Activated naive CD4-positive, alpha-beta T cell treated with anti-CD3 and anti-CD28 coated beads, Interleukin-2, amount 10 ng/mL, durations not matched to agents 7 days and 5 days (primary cell): Measurements from ENCODE around the gene PRLH.

Experiments
- CTCF ChIA-PET: fragments of 350-600 bp; sonication (Branson Sonifier 250); formaldehyde crosslinking; loops from one replicate; lab custom pipeline; 2021; ENCODE audit warnings: antibody characterized with exemption; lab: Charles Lee
- DNase-seq: peaks from one replicate; pipeline ENCODE4 v3.0.0-alpha.2; 2020
- H3K27ac Mint-ChIP-seq: one replicate; pipeline ENCODE4 v1.8.0; 2021; ENCODE audit warnings: mild to moderate bottlenecking, moderate library complexity, mixed read lengths
- H3K27me3 Mint-ChIP-seq: one replicate; pipeline ENCODE4 v1.8.0; 2021; ENCODE audit warnings: mild to moderate bottlenecking, mixed read lengths
- H3K36me3 Mint-ChIP-seq: one replicate; pipeline ENCODE4 v1.8.0; 2021; ENCODE audit warnings: mixed read lengths
- H3K4me1 Mint-ChIP-seq: one replicate; pipeline ENCODE4 v1.8.0; 2021; ENCODE audit warnings: mixed read lengths
- H3K4me3 Mint-ChIP-seq: one replicate; pipeline ENCODE4 v1.8.0; 2021; ENCODE audit warnings: mild to moderate bottlenecking, moderate library complexity, mixed read lengths
- H3K9me3 Mint-ChIP-seq: one replicate; pipeline ENCODE4 v1.8.0; 2021; ENCODE audit warnings: mixed read lengths

PRLH gene

GRCh38 chr2:237546876-237547395 is 19.4 kb upstream of the PRLH start:
- no peak for DNase-seq
- Mint-ChIP-seq H3K4me3 (no peak overlapping the region), H3K27ac (no peak overlapping the region), H3K9me3 (no peaks in the 10 kb centered on the region), H3K27me3 (peaks cover 22% of the 10 kb centered on the region), H3K4me1 (no peaks in the 10 kb centered on the region), H3K36me3 (no peaks in the 10 kb centered on the region)
- CTCF ChIA-PET: interaction anchor here (1.0 kb wide), 1 partner anchor 34 kb away, joined by 4 read pairs; no protein-coding TSS in a partner anchor

GRCh38 chr2:237547841-237548416 is 18.4 kb upstream of the PRLH start:
- DNase-seq: no peak
- H3K27ac Mint-ChIP-seq: no peak overlapping the region
- H3K27me3 Mint-ChIP-seq: peaks cover 28% of the 10 kb centered on the region
- CTCF ChIA-PET: no interaction called here
- no peaks in the 10 kb centered on the region for H3K36me3 Mint-ChIP-seq
- H3K9me3 Mint-ChIP-seq: no peaks in the 10 kb centered on the region
- H3K4me1 Mint-ChIP-seq: no peaks in the 10 kb centered on the region
- H3K4me3 Mint-ChIP-seq: no peak overlapping the region

- H3K4me3 Mint-ChIP-seq: no peak overlapping the region
- CTCF ChIA-PET: interaction anchor here (1.9 kb wide), 1 partner anchor 37 kb away, joined by 6 read pairs; no protein-coding TSS in a partner anchor
- peaks cover 5% of the 10 kb centered on the region for H3K9me3 Mint-ChIP-seq
- H3K4me1 Mint-ChIP-seq: no peaks in the 10 kb centered on the region
- no peak overlapping the region for H3K27ac Mint-ChIP-seq
- DNase-seq: no peak
- H3K27me3 Mint-ChIP-seq: peaks cover 36% of the 10 kb centered on the region
- no peaks in the 10 kb centered on the region for H3K36me3 Mint-ChIP-seq
Observed at GRCh38 chr2:237549216-237549615, 17.2 kb upstream of the PRLH start.

- Mint-ChIP-seq H3K27ac (no peak overlapping the region), H3K27me3 (peaks cover 40% of the 10 kb centered on the region), H3K4me1 (no peaks in the 10 kb centered on the region), H3K4me3 (no peak overlapping the region), H3K36me3 (no peaks in the 10 kb centered on the region), H3K9me3 (peaks cover 5% of the 10 kb centered on the region)
- CTCF ChIA-PET: interaction anchor here (1.9 kb wide), 1 partner anchor 37 kb away, joined by 6 read pairs; no protein-coding TSS in a partner anchor
- DNase-seq: no peak
Observed at GRCh38 chr2:237549643-237550415, 16.5 kb upstream of the PRLH start.

GRCh38 chr2:237551071-237551574 is 15.3 kb upstream of the PRLH start:
- DNase-seq: no peak
- peaks cover 2% of the 10 kb centered on the region for H3K36me3 Mint-ChIP-seq

GRCh38 chr2:237552908-237553307 is 13.5 kb upstream of the PRLH start:
- DNase-seq: no peak
- Mint-ChIP-seq H3K36me3 (peaks cover 3% of the 10 kb centered on the region), H3K27ac (no peak overlapping the region), H3K27me3 (peaks cover 33% of the 10 kb centered on the region), H3K9me3 (peaks cover 18% of the 10 kb centered on the region), H3K4me3 (no peak overlapping the region), H3K4me1 (peaks cover 10% of the 10 kb centered on the region)
- CTCF ChIA-PET: no interaction called here

More at GRCh38 chr2:237551071-237551574, 15.3 kb upstream of the PRLH start:
- Mint-ChIP-seq H3K4me3 (no peak overlapping the region), H3K4me1 (no peaks in the 10 kb centered on the region), H3K9me3 (peaks cover 12% of the 10 kb centered on the region), H3K27ac (no peak overlapping the region), H3K27me3 (peaks cover 40% of the 10 kb centered on the region)
- CTCF ChIA-PET: no interaction called here

GRCh38 chr2:237553948-237554347 is 12.4 kb upstream of the PRLH start:
- CTCF ChIA-PET: interaction anchor here (2.7 kb wide), 1 partner anchor 18 kb away, joined by 13 read pairs; no protein-coding TSS in a partner anchor
- DNase-seq: no peak
- Mint-ChIP-seq H3K27me3 (peaks cover 33% of the 10 kb centered on the region), H3K36me3 (peaks cover 3% of the 10 kb centered on the region), H3K27ac (no peak overlapping the region), H3K4me1 (peaks cover 13% of the 10 kb centered on the region), H3K4me3 (no peak overlapping the region), H3K9me3 (peaks cover 18% of the 10 kb centered on the region)

- no peak overlapping the region for H3K27ac Mint-ChIP-seq
- H3K4me1 Mint-ChIP-seq: peaks cover 16% of the 10 kb centered on the region
- no peak overlapping the region for H3K4me3 Mint-ChIP-seq
- peaks cover 33% of the 10 kb centered on the region for H3K27me3 Mint-ChIP-seq
- peaks cover 3% of the 10 kb centered on the region for H3K36me3 Mint-ChIP-seq
- no peak for DNase-seq
- peaks cover 18% of the 10 kb centered on the region for H3K9me3 Mint-ChIP-seq
- CTCF ChIA-PET: interaction anchor here (1.1 to 2.7 kb wide), 2 partner anchors 17 to 26 kb away, joined by 3 to 13 read pairs; no protein-coding TSS in a partner anchor
Observed at GRCh38 chr2:237555560-237555959, 10.8 kb upstream of the PRLH start.

GRCh38 chr2:237556773-237557632 is 9.4 kb upstream of the PRLH start:
- peak; percentile 57 for DNase-seq
- Mint-ChIP-seq H3K27ac (peak overlapping the region; percentile 79), H3K4me3 (no peak overlapping the region), H3K4me1 (peaks cover 16% of the 10 kb centered on the region), H3K36me3 (peaks cover 3% of the 10 kb centered on the region), H3K9me3 (peaks cover 18% of the 10 kb centered on the region), H3K27me3 (peaks cover 31% of the 10 kb centered on the region)
- CTCF ChIA-PET: interaction anchor here (1.1 to 2.1 kb wide), 2 partner anchors 14 to 44 kb away, joined by 3 to 9 read pairs; no protein-coding TSS in a partner anchor

- DNase-seq: no peak
- Mint-ChIP-seq H3K4me1 (peaks cover 16% of the 10 kb centered on the region), H3K4me3 (no peak overlapping the region), H3K27me3 (peaks cover 31% of the 10 kb centered on the region), H3K36me3 (peaks cover 3% of the 10 kb centered on the region), H3K27ac (peak overlapping the region; percentile 79), H3K9me3 (peaks cover 18% of the 10 kb centered on the region)
- CTCF ChIA-PET: interaction anchor here (1.1 to 2.1 kb wide), 2 partner anchors 14 to 45 kb away, joined by 3 to 9 read pairs; no protein-coding TSS in a partner anchor
Observed at GRCh38 chr2:237557633-237558015, 8.8 kb upstream of the PRLH start.

GRCh38 chr2:237558961-237559641 is 7.3 kb upstream of the PRLH start:
- Mint-ChIP-seq H3K9me3 (peaks cover 14% of the 10 kb centered on the region), H3K27ac (no peak overlapping the region), H3K4me1 (peaks cover 16% of the 10 kb centered on the region), H3K36me3 (peaks cover 3% of the 10 kb centered on the region), H3K4me3 (no peak overlapping the region), H3K27me3 (peaks cover 30% of the 10 kb centered on the region)
- DNase-seq: no peak
- CTCF ChIA-PET: interaction anchor here (0.8 to 2.1 kb wide), 3 partner anchors 46 to 222 kb away, joined by 3 to 9 read pairs (median 4); no protein-coding TSS in a partner anchor

- Mint-ChIP-seq H3K4me3 (no peak overlapping the region), H3K27ac (no peak overlapping the region), H3K36me3 (peaks cover under 1% of the 10 kb centered on the region), H3K9me3 (peaks cover 5% of the 10 kb centered on the region), H3K4me1 (peaks cover 16% of the 10 kb centered on the region), H3K27me3 (peaks cover 26% of the 10 kb centered on the region)
- CTCF ChIA-PET: interaction anchor here (1.0 to 2.4 kb wide), 3 partner anchors 10 to 48 kb away, joined by 3 to 14 read pairs (median 4); no protein-coding TSS in a partner anchor
- no peak for DNase-seq
Observed at GRCh38 chr2:237561221-237561620, 5.2 kb upstream of the PRLH start.

- Mint-ChIP-seq H3K36me3 (no peaks in the 10 kb centered on the region), H3K27me3 (peaks cover 22% of the 10 kb centered on the region), H3K4me3 (no peak overlapping the region), H3K9me3 (no peaks in the 10 kb centered on the region), H3K27ac (no peak overlapping the region), H3K4me1 (peaks cover 3% of the 10 kb centered on the region)
- CTCF ChIA-PET: no interaction called here
- DNase-seq: no peak
Observed at GRCh38 chr2:237563816-237564215, 2.6 kb upstream of the PRLH start.
